HEK293 (cell line): Measurements from ENCODE around the gene IVD.

ENCODE experiments used
- CTCF ChIA-PET: fragments of 350-600 bp; formaldehyde crosslinking; extraction: SDS; loops from one replicate; lab custom pipeline; 2021; ENCODE audit warnings: antibody characterized with exemption; lab: Yijun Ruan, JAX
- POLR2A ChIA-PET: fragments of 300-600 bp; formaldehyde crosslinking; extraction: SDS; loops from one replicate; lab custom pipeline; 2020; ENCODE audit warnings: antibody characterized with exemption, inconsistent platforms; lab: Yijun Ruan, JAX
- H3K27ac ChIP-seq: fragments of 200-500 bp; sonication (Bioruptor generic); 2 replicates; pipeline ENCODE4 v1.5.1; 2014; ENCODE audit warnings: low read depth, low read length, control low read depth, inconsistent platforms; ENCODE audit errors: extremely low read depth
- H3K36me3 ChIP-seq, 2 experiments: fragments of 200-500 bp in 1 of 2; sonication (Bioruptor generic) in 1 of 2; 1 replicate in 1 of 2; 2 replicates in 1 of 2; pipeline ENCODE4 v1.5.1; 2014 to 2017; ENCODE audit warnings: inconsistent platforms in 2 of 2, low read length in 2 of 2; ENCODE audit not compliant: control insufficient read depth in 2 of 2, insufficient read depth in 1 of 2
- H3K4me1 ChIP-seq: fragments of 200-500 bp; sonication (Bioruptor generic); 2 replicates; pipeline ENCODE4 v1.5.1; 2014; ENCODE audit warnings: mild to moderate bottlenecking, low read length, inconsistent platforms; ENCODE audit not compliant: control insufficient read depth, insufficient read depth
- H3K4me3 ChIP-seq: 2 replicates; pipeline ENCODE4 v1.5.1; 2011; ENCODE audit warnings: low read depth, mild to moderate bottlenecking, control low read depth, low read length, moderate library complexity
- H3K9me3 ChIP-seq: fragments of 200-500 bp; sonication (Bioruptor generic); 2 replicates; pipeline ENCODE4 v1.5.1; 2014; ENCODE audit warnings: low read depth, low read length, inconsistent platforms; ENCODE audit not compliant: control insufficient read depth, insufficient read depth
- FEZF1 ChIP-seq: fragments of 450-650 bp; formaldehyde crosslinking; IDR thresholded peaks from 2 replicates; pipeline ENCODE4 v1.5.1; 2016; ENCODE audit warnings: missing biosample characterization, missing genetic modification characterization
- PRDM1 ChIP-seq: fragments of 450-650 bp; formaldehyde crosslinking; IDR thresholded peaks from 2 replicates; pipeline ENCODE4; 2016; ENCODE audit warnings: missing biosample characterization, missing genetic modification characterization
- SCRT1 ChIP-seq: fragments of 450-650 bp; formaldehyde crosslinking; IDR thresholded peaks from 2 replicates; pipeline ENCODE4 v1.5.1; 2016; ENCODE audit warnings: missing biosample characterization, missing genetic modification characterization, borderline replicate concordance
- ZEB2 ChIP-seq: fragments of 450-650 bp; formaldehyde crosslinking; IDR thresholded peaks from 2 replicates; pipeline ENCODE4 v1.5.1; 2016; ENCODE audit warnings: missing biosample characterization, missing genetic modification characterization
- ZFP41 ChIP-seq: fragments of 450-650 bp; formaldehyde crosslinking; IDR thresholded peaks from 2 replicates; pipeline ENCODE4 v1.5.1; 2016; ENCODE audit warnings: missing biosample characterization, missing genetic modification characterization, borderline replicate concordance
- ZNF157 ChIP-seq: fragments of 450-650 bp; formaldehyde crosslinking; IDR thresholded peaks from 2 replicates; pipeline ENCODE4 v1.5.1; 2016; ENCODE audit warnings: missing biosample characterization, missing genetic modification characterization
- ZNF341 ChIP-seq: fragments of 450-650 bp; formaldehyde crosslinking; IDR thresholded peaks from 2 replicates; pipeline ENCODE4; 2016; ENCODE audit warnings: low read depth, missing biosample characterization, missing genetic modification characterization
- ZNF391 ChIP-seq: fragments of 450-650 bp; formaldehyde crosslinking; IDR thresholded peaks from 2 replicates; pipeline ENCODE4 v1.5.1; 2016; ENCODE audit warnings: low read depth, missing biosample characterization, missing genetic modification characterization, borderline replicate concordance
- ZNF426 ChIP-seq: fragments of 450-650 bp; formaldehyde crosslinking; IDR thresholded peaks from 2 replicates; pipeline ENCODE4 v1.5.1; 2017; ENCODE audit warnings: missing biosample characterization, missing genetic modification characterization, mild to moderate bottlenecking, inconsistent platforms, moderate library complexity
- ZNF571 ChIP-seq: fragments of 450-650 bp; formaldehyde crosslinking; IDR thresholded peaks from 2 replicates; pipeline ENCODE4 v1.5.0; 2017; ENCODE audit warnings: missing biosample characterization, missing genetic modification characterization
- ZNF585B ChIP-seq: fragments of 450-650 bp; formaldehyde crosslinking; IDR thresholded peaks from 2 replicates; pipeline ENCODE4 v1.5.1; 2016; ENCODE audit warnings: missing biosample characterization, missing genetic modification characterization
- TF ChIP-seq, protein P1 (sequence below): fragments of 450-650 bp; formaldehyde crosslinking; IDR thresholded peaks from 2 replicates; pipeline ENCODE4 v1.5.1; 2016; ENCODE audit warnings: missing biosample characterization, missing genetic modification characterization
- TF ChIP-seq, protein P2 (sequence below): fragments of 450-650 bp; formaldehyde crosslinking; IDR thresholded peaks from 2 replicates; pipeline ENCODE4 v1.5.1; 2016; ENCODE audit warnings: missing biosample characterization, missing genetic modification characterization
- TF ChIP-seq, protein P3 (sequence below): fragments of 450-650 bp; formaldehyde crosslinking; IDR thresholded peaks from 2 replicates; pipeline ENCODE4 v1.5.1; 2016; ENCODE audit warnings: missing biosample characterization, missing genetic modification characterization, borderline replicate concordance
- TF ChIP-seq, protein P4 (sequence below): fragments of 450-650 bp; formaldehyde crosslinking; IDR thresholded peaks from 2 replicates; pipeline ENCODE4 v1.5.1; 2016; ENCODE audit warnings: missing biosample characterization, missing genetic modification characterization
- TF ChIP-seq, protein P5 (sequence below): fragments of 450-650 bp; formaldehyde crosslinking; IDR thresholded peaks from 2 replicates; pipeline ENCODE4; 2016; ENCODE audit warnings: missing biosample characterization, missing genetic modification characterization
- TF ChIP-seq, protein P6 (sequence below): fragments of 450-650 bp; formaldehyde crosslinking; IDR thresholded peaks from 2 replicates; pipeline ENCODE4 v1.5.1; 2016; ENCODE audit warnings: missing biosample characterization, missing genetic modification characterization

Gene IVD

DNA sequence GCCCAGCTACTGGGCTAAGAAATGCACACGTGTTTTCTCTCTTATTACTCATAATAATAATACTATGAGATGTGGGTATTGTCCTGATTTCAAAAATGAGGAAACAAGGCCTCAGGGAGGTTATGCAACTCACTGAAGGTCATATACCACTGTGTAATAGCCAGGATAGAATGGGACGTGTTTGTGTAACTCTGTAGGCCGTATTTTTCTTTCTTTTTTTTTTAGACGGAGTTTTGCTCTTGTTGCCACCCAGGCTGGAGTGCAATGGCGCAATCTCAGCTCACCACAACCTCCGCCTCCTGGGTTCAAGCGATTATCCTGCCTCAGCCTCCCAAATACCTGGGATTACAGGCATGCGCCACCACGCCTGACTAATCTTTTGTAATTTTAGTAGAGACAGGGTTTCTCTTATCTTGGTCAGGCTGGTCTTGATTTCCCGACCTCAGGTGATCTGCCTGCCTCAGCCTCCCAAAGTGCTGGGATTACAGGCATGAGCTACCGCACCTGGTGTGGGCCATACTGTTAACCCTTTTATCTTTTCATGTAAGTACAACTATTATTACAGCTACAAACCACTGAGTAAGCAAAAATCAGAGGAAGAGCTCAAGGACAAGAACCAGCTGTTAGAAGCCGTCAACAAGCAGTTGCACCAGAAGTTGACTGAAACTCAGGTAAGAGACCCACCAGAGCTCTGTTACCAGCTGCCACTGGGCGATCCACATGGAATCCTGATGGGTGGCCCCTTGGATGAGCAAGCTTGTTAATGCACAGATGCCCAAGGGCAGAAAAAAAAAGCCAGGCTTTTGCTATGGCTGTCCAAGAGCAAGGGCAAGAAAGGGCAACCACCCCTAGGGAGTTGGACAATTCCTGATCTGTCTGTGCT, 16.4 kb upstream of the IVD start:
- TF ChIP-seq ZFP41, result no peak
- TF ChIP-seq, protein P1, sequence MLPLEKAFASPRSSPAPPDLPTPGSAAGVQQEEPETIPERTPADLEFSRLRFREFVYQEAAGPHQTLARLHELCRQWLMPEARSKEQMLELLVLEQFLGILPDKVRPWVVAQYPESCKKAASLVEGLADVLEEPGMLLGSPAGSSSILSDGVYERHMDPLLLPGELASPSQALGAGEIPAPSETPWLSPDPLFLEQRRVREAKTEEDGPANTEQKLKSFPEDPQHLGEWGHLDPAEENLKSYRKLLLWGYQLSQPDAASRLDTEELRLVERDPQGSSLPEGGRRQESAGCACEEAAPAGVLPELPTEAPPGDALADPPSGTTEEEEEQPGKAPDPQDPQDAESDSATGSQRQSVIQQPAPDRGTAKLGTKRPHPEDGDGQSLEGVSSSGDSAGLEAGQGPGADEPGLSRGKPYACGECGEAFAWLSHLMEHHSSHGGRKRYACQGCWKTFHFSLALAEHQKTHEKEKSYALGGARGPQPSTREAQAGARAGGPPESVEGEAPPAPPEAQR, result no peak
- TF ChIP-seq ZNF391 (tag by site-specific recombination), result no peak
- TF ChIP-seq, protein P2, sequence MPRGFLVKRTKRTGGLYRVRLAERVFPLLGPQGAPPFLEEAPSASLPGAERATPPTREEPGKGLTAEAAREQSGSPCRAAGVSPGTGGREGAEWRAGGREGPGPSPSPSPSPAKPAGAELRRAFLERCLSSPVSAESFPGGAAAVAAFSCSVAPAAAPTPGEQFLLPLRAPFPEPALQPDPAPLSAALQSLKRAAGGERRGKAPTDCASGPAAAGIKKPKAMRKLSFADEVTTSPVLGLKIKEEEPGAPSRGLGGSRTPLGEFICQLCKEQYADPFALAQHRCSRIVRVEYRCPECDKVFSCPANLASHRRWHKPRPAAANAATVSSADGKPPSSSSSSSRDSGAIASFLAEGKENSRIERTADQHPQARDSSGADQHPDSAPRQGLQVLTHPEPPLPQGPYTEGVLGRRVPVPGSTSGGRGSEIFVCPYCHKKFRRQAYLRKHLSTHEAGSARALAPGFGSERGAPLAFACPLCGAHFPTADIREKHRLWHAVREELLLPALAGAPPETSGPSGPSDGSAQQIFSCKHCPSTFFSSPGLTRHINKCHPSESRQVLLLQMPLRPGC, result no peak
- TF ChIP-seq, protein P3, sequence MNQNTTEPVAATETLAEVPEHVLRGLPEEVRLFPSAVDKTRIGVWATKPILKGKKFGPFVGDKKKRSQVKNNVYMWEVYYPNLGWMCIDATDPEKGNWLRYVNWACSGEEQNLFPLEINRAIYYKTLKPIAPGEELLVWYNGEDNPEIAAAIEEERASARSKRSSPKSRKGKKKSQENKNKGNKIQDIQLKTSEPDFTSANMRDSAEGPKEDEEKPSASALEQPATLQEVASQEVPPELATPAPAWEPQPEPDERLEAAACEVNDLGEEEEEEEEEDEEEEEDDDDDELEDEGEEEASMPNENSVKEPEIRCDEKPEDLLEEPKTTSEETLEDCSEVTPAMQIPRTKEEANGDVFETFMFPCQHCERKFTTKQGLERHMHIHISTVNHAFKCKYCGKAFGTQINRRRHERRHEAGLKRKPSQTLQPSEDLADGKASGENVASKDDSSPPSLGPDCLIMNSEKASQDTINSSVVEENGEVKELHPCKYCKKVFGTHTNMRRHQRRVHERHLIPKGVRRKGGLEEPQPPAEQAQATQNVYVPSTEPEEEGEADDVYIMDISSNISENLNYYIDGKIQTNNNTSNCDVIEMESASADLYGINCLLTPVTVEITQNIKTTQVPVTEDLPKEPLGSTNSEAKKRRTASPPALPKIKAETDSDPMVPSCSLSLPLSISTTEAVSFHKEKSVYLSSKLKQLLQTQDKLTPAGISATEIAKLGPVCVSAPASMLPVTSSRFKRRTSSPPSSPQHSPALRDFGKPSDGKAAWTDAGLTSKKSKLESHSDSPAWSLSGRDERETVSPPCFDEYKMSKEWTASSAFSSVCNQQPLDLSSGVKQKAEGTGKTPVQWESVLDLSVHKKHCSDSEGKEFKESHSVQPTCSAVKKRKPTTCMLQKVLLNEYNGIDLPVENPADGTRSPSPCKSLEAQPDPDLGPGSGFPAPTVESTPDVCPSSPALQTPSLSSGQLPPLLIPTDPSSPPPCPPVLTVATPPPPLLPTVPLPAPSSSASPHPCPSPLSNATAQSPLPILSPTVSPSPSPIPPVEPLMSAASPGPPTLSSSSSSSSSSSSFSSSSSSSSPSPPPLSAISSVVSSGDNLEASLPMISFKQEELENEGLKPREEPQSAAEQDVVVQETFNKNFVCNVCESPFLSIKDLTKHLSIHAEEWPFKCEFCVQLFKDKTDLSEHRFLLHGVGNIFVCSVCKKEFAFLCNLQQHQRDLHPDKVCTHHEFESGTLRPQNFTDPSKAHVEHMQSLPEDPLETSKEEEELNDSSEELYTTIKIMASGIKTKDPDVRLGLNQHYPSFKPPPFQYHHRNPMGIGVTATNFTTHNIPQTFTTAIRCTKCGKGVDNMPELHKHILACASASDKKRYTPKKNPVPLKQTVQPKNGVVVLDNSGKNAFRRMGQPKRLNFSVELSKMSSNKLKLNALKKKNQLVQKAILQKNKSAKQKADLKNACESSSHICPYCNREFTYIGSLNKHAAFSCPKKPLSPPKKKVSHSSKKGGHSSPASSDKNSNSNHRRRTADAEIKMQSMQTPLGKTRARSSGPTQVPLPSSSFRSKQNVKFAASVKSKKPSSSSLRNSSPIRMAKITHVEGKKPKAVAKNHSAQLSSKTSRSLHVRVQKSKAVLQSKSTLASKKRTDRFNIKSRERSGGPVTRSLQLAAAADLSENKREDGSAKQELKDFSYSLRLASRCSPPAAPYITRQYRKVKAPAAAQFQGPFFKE (tag by site-specific recombination), result no peak
- no peak for TF ChIP-seq ZNF341 (tag by site-specific recombination)
- no peak for TF ChIP-seq ZNF571
- TF ChIP-seq ZEB2, result no peak
- TF ChIP-seq ZNF426, result no peak
- no peak for TF ChIP-seq SCRT1 (tag by site-specific recombination)
- TF ChIP-seq ZNF157 (tag by site-specific recombination), result no peak
- no peak overlapping the region for H3K4me3 ChIP-seq
- H3K4me1 ChIP-seq, result no peaks in the 10 kb centered on the region
- ChIA-PET CTCF (interaction anchor here (0.6 kb wide), 1 partner anchor 309 kb away, joined by 3 read pairs; no protein-coding TSS in a partner anchor), POLR2A (interaction anchor here (0.6 to 1.3 kb wide), 3 partner anchors 17 to 521 kb away, joined by 3 to 6 read pairs (median 3); partner anchors contain the start of gene IVD)
- H3K36me3 ChIP-seq, result peaks cover 31 to 92% of the 10 kb centered on the region in 2 experiments
- H3K27ac ChIP-seq, result no peak overlapping the region
- H3K9me3 ChIP-seq, result no peaks in the 10 kb centered on the region

DNA sequence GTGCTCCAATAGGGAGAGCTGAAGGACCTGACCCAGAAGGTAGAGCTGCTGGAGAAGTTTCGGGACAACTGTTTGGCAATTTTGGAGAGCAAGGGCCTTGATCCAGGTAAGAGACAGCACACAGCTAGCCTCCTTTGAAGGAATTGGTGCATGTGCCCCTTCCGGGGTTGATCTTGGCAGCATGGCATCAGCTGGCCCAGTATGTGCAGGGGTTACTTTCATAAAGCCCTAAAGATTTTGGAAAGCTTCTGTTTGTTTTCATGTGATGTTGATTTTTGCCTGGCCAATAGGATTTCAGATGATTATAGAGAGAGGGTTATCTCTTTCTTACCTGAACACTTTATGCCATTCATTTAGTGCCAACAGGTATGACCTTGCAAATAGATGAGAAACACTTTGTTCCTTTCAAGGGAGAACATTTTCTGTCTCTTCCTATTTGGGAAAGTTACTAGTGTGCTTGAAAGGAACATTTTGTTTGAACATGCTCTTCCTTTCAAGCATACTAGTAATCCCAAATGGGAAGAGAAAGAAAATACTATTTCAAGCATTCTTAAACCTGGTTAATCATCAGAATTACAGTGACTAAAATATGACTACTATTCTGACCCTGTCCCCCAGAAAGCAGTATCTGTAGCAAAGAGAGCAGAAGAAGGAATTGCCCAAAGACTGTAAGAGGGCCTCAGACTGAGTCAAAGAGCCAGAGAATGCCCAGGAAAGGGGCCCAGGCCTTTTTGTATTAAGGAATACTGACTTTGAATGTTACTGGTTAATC, 15.6 kb upstream of the IVD start:
- ChIA-PET CTCF (no interaction called here), POLR2A (interaction anchor here (1.2 to 1.3 kb wide), 2 partner anchors 16 to 30 kb away, joined by 3 to 6 read pairs; partner anchors contain the start of gene IVD)
- H3K9me3 ChIP-seq, result no peaks in the 10 kb centered on the region
- H3K4me1 ChIP-seq, result no peaks in the 10 kb centered on the region
- H3K4me3 ChIP-seq, result no peak overlapping the region
- H3K27ac ChIP-seq, result no peak overlapping the region
- peaks cover 35 to 92% of the 10 kb centered on the region in 2 experiments for H3K36me3 ChIP-seq
- TF ChIP-seq FEZF1 (tag by site-specific recombination) (no peak), PRDM1 (no peak), ZNF585B (no peak)
- TF ChIP-seq, protein P4, sequence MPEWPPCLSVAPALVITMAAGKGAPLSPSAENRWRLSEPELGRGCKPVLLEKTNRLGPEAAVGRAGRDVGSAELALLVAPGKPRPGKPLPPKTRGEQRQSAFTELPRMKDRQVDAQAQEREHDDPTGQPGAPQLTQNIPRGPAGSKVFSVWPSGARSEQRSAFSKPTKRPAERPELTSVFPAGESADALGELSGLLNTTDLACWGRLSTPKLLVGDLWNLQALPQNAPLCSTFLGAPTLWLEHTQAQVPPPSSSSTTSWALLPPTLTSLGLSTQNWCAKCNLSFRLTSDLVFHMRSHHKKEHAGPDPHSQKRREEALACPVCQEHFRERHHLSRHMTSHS (tag by site-specific recombination), result no peak
- TF ChIP-seq, protein P5, sequence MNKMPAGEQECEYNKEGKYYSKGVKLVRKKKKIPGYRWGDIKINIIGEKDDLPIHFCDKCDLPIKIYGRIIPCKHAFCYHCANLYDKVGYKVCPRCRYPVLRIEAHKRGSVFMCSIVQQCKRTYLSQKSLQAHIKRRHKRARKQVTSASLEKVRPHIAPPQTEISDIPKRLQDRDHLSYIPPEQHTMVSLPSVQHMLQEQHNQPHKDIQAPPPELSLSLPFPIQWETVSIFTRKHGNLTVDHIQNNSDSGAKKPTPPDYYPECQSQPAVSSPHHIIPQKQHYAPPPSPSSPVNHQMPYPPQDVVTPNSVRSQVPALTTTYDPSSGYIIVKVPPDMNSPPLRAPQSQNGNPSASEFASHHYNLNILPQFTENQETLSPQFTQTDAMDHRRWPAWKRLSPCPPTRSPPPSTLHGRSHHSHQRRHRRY, result no peak
- TF ChIP-seq, protein P6, sequence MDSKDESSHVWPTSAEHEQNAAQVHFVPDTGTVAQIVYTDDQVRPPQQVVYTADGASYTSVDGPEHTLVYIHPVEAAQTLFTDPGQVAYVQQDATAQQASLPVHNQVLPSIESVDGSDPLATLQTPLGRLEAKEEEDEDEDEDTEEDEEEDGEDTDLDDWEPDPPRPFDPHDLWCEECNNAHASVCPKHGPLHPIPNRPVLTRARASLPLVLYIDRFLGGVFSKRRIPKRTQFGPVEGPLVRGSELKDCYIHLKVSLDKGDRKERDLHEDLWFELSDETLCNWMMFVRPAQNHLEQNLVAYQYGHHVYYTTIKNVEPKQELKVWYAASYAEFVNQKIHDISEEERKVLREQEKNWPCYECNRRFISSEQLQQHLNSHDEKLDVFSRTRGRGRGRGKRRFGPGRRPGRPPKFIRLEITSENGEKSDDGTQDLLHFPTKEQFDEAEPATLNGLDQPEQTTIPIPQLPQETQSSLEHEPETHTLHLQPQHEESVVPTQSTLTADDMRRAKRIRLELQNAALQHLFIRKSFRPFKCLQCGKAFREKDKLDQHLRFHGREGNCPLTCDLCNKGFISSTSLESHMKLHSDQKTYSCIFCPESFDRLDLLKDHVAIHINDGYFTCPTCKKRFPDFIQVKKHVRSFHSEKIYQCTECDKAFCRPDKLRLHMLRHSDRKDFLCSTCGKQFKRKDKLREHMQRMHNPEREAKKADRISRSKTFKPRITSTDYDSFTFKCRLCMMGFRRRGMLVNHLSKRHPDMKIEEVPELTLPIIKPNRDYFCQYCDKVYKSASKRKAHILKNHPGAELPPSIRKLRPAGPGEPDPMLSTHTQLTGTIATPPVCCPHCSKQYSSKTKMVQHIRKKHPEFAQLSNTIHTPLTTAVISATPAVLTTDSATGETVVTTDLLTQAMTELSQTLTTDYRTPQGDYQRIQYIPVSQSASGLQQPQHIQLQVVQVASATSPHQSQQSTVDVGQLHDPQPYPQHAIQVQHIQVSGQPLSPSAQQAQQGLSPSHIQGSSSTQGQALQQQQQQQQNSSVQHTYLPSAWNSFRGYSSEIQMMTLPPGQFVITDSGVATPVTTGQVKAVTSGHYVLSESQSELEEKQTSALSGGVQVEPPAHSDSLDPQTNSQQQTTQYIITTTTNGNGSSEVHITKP (tag by site-specific recombination), result no peak
